Stimulated activated CD4-positive, alpha-beta T cell treated with anti-CD3 and anti-CD28 coated beads, Interleukin-4, amount 100 ng/mL, for 48 hours (primary cell): ENCODE results near the gene METTL26.
A peak's percentile ranks its signal among the peaks of the same experiment; 100 is the strongest.

ENCODE experiments used
- DNase-seq, 2 donors: peaks; one replicate each; pipeline ENCODE4 v3.0.0-alpha.2; 2020; ENCODE audit warnings: low read depth in 2 of 2

The METTL26 gene

GRCh38 chr16:674968-675883, 39.1 kb upstream of the METTL26 start, which contains the start of gene RHBDL1:
Gene RHBDL1 (plus strand): TSS chr16:675671. CDS start chr16:675791, 120 bp downstream.
- no peak for DNase-seq

- no peak for DNase-seq
Measured at GRCh38 chr16:674214-674881, 38.2 kb upstream of the METTL26 start.

- no peak for DNase-seq
Measured at GRCh38 chr16:673399-673991, 37.4 kb upstream of the METTL26 start.

GRCh38 chr16:672851-673250, 36.7 kb upstream of the METTL26 start:
- no peak for DNase-seq

GRCh38 chr16:672371-672770, 36.3 kb upstream of the METTL26 start:
- DNase-seq = no peak

- no peak for DNase-seq
Measured at GRCh38 chr16:671353-672131, 35.4 kb upstream of the METTL26 start.

- DNase-seq = no peak
Measured at GRCh38 chr16:670485-671352, 34.6 kb upstream of the METTL26 start.

- DNase-seq = no peak
Measured at GRCh38 chr16:669666-670065, 33.6 kb upstream of the METTL26 start.

- no peak for DNase-seq
Measured at GRCh38 chr16:668519-669171, 32.5 kb upstream of the METTL26 start.

GRCh38 chr16:667780-668518, 31.8 kb upstream of the METTL26 start, which contains the start of gene RHOT2:
Gene RHOT2 (plus strand): TSS chr16:668132. CDS start chr16:668200, 68 bp downstream.
- peak; percentile 90 to 95 for DNase-seq

GRCh38 chr16:667113-667779, 31.1 kb upstream of the METTL26 start:
- no peak for DNase-seq

GRCh38 chr16:666572-666971, 30.5 kb upstream of the METTL26 start:
- no peak for DNase-seq

- DNase-seq = no peak
Measured at GRCh38 chr16:662597-662996, 26.5 kb upstream of the METTL26 start.

- DNase-seq = no peak
Measured at GRCh38 chr16:662095-662494, 26.0 kb upstream of the METTL26 start.

- DNase-seq = no peak
Measured at GRCh38 chr16:661184-661821, 25.2 kb upstream of the METTL26 start.

GRCh38 chr16:660459-661183, 24.5 kb upstream of the METTL26 start:
- DNase-seq = peak in 1 of 2 donors; percentile 67

GRCh38 chr16:660132-660458, 24.0 kb upstream of the METTL26 start:
- DNase-seq = no peak

GRCh38 chr16:659618-660017, 23.5 kb upstream of the METTL26 start:
- DNase-seq = no peak
